BLaER1 treated with 17β-estradiol and CSF1 and Interleukin-3, amounts not matched to agents 10 nM and 100 nM (cell line): ENCODE measurements around the gene ADAMTS17.
A peak's percentile ranks its signal among the peaks of the same experiment; 100 is the strongest.

Experiments
- H3K27ac ChIP-seq, 11 experiments: shearing (Covaris generic); formaldehyde crosslinking; 2 replicates each; pipeline ENCODE4 v1.8.1; 2022
- H3K27me3 ChIP-seq, 11 experiments: shearing (Covaris generic); formaldehyde crosslinking; 2 replicates each; pipeline ENCODE4 v1.8.1; 2022
- H3K36me3 ChIP-seq, 11 experiments: shearing (Covaris generic); formaldehyde crosslinking; 2 replicates each; pipeline ENCODE4 v1.8.1; 2022
- H3K4me1 ChIP-seq, 10 experiments: shearing (Covaris generic); formaldehyde crosslinking; 2 replicates each; pipeline ENCODE4 v1.8.1; 2022
- H3K4me2 ChIP-seq, 11 experiments: shearing (Covaris generic); formaldehyde crosslinking; 2 replicates each; pipeline ENCODE4 v1.8.1; 2022
- H3K4me3 ChIP-seq, 10 experiments: shearing (Covaris generic); formaldehyde crosslinking; 2 replicates each; pipeline ENCODE4 v1.8.1; 2022
- H3K9ac ChIP-seq, 11 experiments: shearing (Covaris generic); formaldehyde crosslinking; 2 replicates each; pipeline ENCODE4 v1.8.1; 2022
- H3K9me3 ChIP-seq, 11 experiments: shearing (Covaris generic); formaldehyde crosslinking; replicated peaks in 1 of 11; 2 replicates each; pipeline ENCODE4 v1.8.1; 2022
- H4K20me1 ChIP-seq, 11 experiments: shearing (Covaris generic); formaldehyde crosslinking; 2 replicates each; pipeline ENCODE4 v1.8.1; 2022
- Cebpa-rat ChIP-seq, 11 experiments: shearing (Covaris generic); IDR thresholded peaks; 2 replicates each; pipeline ENCODE4 v1.8.1; 2022

The ADAMTS17 gene

GRCh38 chr15:100097342-100098127, 244.2 kb downstream of the ADAMTS17 start:
- Histone ChIP-seq H3K4me2 (peak overlapping the region in 3 of 11 experiments; percentile 2 to 31 (median 30); a peak in 3 of 22 replicates), H3K9ac (no peak overlapping the region), H3K36me3 (0 out of 22 replicates have a peak, but pooled peaks cover 0 to 3% (median 0%) of the 10 kb centered on the region in 11 experiments), H3K27ac (no peak overlapping the region), H3K4me3 (no peak overlapping the region), H3K4me1 (peaks cover 0 to 25% (median 8%) of the 10 kb centered on the region in 10 experiments; a peak in 10 of 20 replicates), H3K9me3 (peaks cover 0 to 2% (median 0%) of the 10 kb centered on the region in 11 experiments; a peak in 1 of 22 replicates), H4K20me1 (no peaks in the 10 kb centered on the region; a peak in 1 of 22 replicates), H3K27me3 (peaks cover 0 to 77% (median 0%) of the 10 kb centered on the region in 11 experiments; a peak in 5 of 22 replicates)
- TF ChIP-seq Cebpa-rat (IDR thresholded peaks at IDR 0.05): no peak

GRCh38 chr15:100096700-100097099, 245.1 kb downstream of the ADAMTS17 start:
- 0 out of 22 replicates have a peak, but pooled peaks cover 0 to 4% (median 0%) of the 10 kb centered on the region in 11 experiments for H3K36me3 ChIP-seq
- no peaks in the 10 kb centered on the region for H3K9me3 ChIP-seq
- H3K27ac ChIP-seq: no peak overlapping the region
- peaks cover 0 to 85% (median 0%) of the 10 kb centered on the region in 11 experiments; a peak in 5 of 22 replicates for H3K27me3 ChIP-seq
- peak overlapping the region in 1 of 11 experiments; percentile 5; a peak in 2 of 22 replicates for H3K4me2 ChIP-seq
- no peak overlapping the region for H3K4me3 ChIP-seq
- H3K9ac ChIP-seq: no peak overlapping the region
- no peak for TF ChIP-seq Cebpa-rat (IDR thresholded peaks at IDR 0.05)
- H4K20me1 ChIP-seq: no peaks in the 10 kb centered on the region; a peak in 1 of 22 replicates
- H3K4me1 ChIP-seq: peaks cover 0 to 25% (median 8%) of the 10 kb centered on the region in 10 experiments; a peak in 10 of 20 replicates

- Histone ChIP-seq H3K27me3 (peaks cover 0 to 90% (median 0%) of the 10 kb centered on the region in 11 experiments; a peak in 5 of 22 replicates), H3K9ac (no peak overlapping the region), H3K9me3 (no peaks in the 10 kb centered on the region), H3K4me1 (peaks cover 0 to 25% (median 8%) of the 10 kb centered on the region in 10 experiments; a peak in 10 of 20 replicates), H4K20me1 (no peaks in the 10 kb centered on the region; a peak in 1 of 22 replicates), H3K36me3 (0 out of 22 replicates have a peak, but pooled peaks cover 0 to 4% (median 0%) of the 10 kb centered on the region in 11 experiments), H3K4me2 (peak overlapping the region in 1 of 11 experiments; percentile 31; a peak in 2 of 22 replicates), H3K27ac (no peak overlapping the region), H3K4me3 (no peak overlapping the region)
- no peak for TF ChIP-seq Cebpa-rat (IDR thresholded peaks at IDR 0.05)
Measured at GRCh38 chr15:100096248-100096600, 245.6 kb downstream of the ADAMTS17 start.

- no peak overlapping the region for H3K9ac ChIP-seq
- H3K27ac ChIP-seq: no peak overlapping the region
- H3K9me3 ChIP-seq: no peaks in the 10 kb centered on the region; a peak in 1 of 22 replicates
- peaks cover 0 to 25% (median 8%) of the 10 kb centered on the region in 10 experiments; a peak in 10 of 20 replicates for H3K4me1 ChIP-seq
- no peak for TF ChIP-seq Cebpa-rat (IDR thresholded peaks at IDR 0.05)
- 0 out of 22 replicates have a peak, but pooled peaks cover 0 to 4% (median 0%) of the 10 kb centered on the region in 11 experiments for H3K36me3 ChIP-seq
- peaks cover 0 to 94% (median 0%) of the 10 kb centered on the region in 11 experiments; a peak in 5 of 22 replicates for H3K27me3 ChIP-seq
- H4K20me1 ChIP-seq: no peaks in the 10 kb centered on the region; a peak in 1 of 22 replicates
- H3K4me3 ChIP-seq: no peak overlapping the region
- H3K4me2 ChIP-seq: peak overlapping the region in 6 of 11 experiments; percentile 1 to 46 (median 31); a peak in 11 of 22 replicates
Measured at GRCh38 chr15:100095541-100096247, 246.1 kb downstream of the ADAMTS17 start.

- TF ChIP-seq Cebpa-rat (IDR thresholded peaks at IDR 0.05): no peak
- Histone ChIP-seq H3K4me2 (no peak overlapping the region), H3K36me3 (0 out of 22 replicates have a peak, but pooled peaks cover 0 to 4% (median 0%) of the 10 kb centered on the region in 11 experiments), H3K4me3 (no peak overlapping the region), H3K27me3 (peaks cover 0 to 87% (median 0%) of the 10 kb centered on the region in 11 experiments; a peak in 5 of 22 replicates), H3K4me1 (peaks cover 0 to 25% (median 8%) of the 10 kb centered on the region in 10 experiments; a peak in 10 of 20 replicates), H3K9me3 (peaks cover 0 to 6% (median 0%) of the 10 kb centered on the region in 11 experiments; a peak in 1 of 22 replicates), H3K27ac (no peak overlapping the region), H4K20me1 (no peaks in the 10 kb centered on the region), H3K9ac (no peak overlapping the region)
Measured at GRCh38 chr15:100094127-100094510, 247.7 kb downstream of the ADAMTS17 start.

GRCh38 chr15:100093211-100094126, 248.3 kb downstream of the ADAMTS17 start:
- no peak overlapping the region for H3K4me2 ChIP-seq
- no peaks in the 10 kb centered on the region for H4K20me1 ChIP-seq
- H3K27me3 ChIP-seq: peaks cover 0 to 82% (median 0%) of the 10 kb centered on the region in 11 experiments; a peak in 5 of 22 replicates
- no peak overlapping the region for H3K4me3 ChIP-seq
- H3K9ac ChIP-seq: no peak overlapping the region
- peaks cover 0 to 6% (median 0%) of the 10 kb centered on the region in 11 experiments; a peak in 1 of 22 replicates for H3K9me3 ChIP-seq
- no peak overlapping the region for H3K27ac ChIP-seq
- 0 out of 22 replicates have a peak, but pooled peaks cover 0 to 4% (median 0%) of the 10 kb centered on the region in 11 experiments for H3K36me3 ChIP-seq
- TF ChIP-seq Cebpa-rat (IDR thresholded peaks at IDR 0.05): no peak
- H3K4me1 ChIP-seq: peaks cover 0 to 25% (median 8%) of the 10 kb centered on the region in 10 experiments; a peak in 10 of 20 replicates

- Histone ChIP-seq H3K27me3 (peaks cover 0 to 78% (median 0%) of the 10 kb centered on the region in 11 experiments; a peak in 5 of 22 replicates), H3K4me3 (no peak overlapping the region), H3K4me2 (no peak overlapping the region), H3K9me3 (peaks cover 0 to 10% (median 0%) of the 10 kb centered on the region in 11 experiments; a peak in 1 of 22 replicates), H3K9ac (no peak overlapping the region), H3K36me3 (0 out of 22 replicates have a peak, but pooled peaks cover 0 to 4% (median 0%) of the 10 kb centered on the region in 11 experiments), H3K4me1 (peaks cover 0 to 19% (median 8%) of the 10 kb centered on the region in 10 experiments; a peak in 10 of 20 replicates), H3K27ac (no peak overlapping the region), H4K20me1 (no peaks in the 10 kb centered on the region)
- no peak for TF ChIP-seq Cebpa-rat (IDR thresholded peaks at IDR 0.05)
Measured at GRCh38 chr15:100092034-100092433, 249.7 kb downstream of the ADAMTS17 start.
